ENCODE results near the gene TFAP2B.

- no peak for TF ChIP-seq CTCF (IDR thresholded peaks at IDR 0.05)
- no peak for TF ChIP-seq EZH2phosphoT487 (IDR thresholded peaks at IDR 0.05)
These were observed 72.6 kb downstream of the TFAP2B start for GRCh38 chr6:50891290-50891689.

Data from neural progenitor cell (in vitro differentiated cells).